Measurements from ENCODE around the gene DYNC2H1. TPM values are rescaled to one million over a fixed set of nuclear protein-coding genes. Genes with fewer than 3 reads are reported as not detected.

DYNC2H1 gene
- polyA plus RNA-seq, 3 donors from 2014 or later: 0.93 to 2.0 (median 1.0) TPM

DNA sequence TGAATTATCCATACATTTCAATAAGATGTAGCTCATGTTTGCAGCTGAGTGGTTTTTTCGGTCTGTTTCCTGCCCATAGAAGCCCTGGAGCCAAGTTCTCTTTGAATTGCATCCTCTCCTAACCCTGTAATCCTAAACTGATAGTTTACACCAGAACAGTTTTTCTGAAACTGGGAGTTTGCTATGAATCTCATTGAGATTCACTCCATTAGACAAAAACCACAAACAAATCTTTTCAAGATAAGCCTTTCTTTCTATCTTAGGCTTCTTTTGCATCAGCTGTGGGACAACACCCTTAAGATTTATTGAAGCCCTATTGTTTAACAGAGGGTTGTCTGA, 324.8 kb downstream of the DYNC2H1 start:
- H3K27me3 Mint-ChIP-seq (ENCODE audit: low read depth in 3 of 3): peaks cover 0 to 2% (median 0%) of the 10 kb centered on the region in 3 donors
- no peak overlapping the region for H3K27ac Mint-ChIP-seq
- no peak overlapping the region for H3K4me3 Mint-ChIP-seq
- peaks cover 10 to 11% (median 11%) of the 10 kb centered on the region in 3 donors for H3K36me3 Mint-ChIP-seq
- DNase-seq: no peak
- H3K4me1 Mint-ChIP-seq: no peaks in the 10 kb centered on the region
- peaks cover 0 to 24% (median 3%) of the 10 kb centered on the region in 6 donors for H3K9me3 Mint-ChIP-seq

DNA sequence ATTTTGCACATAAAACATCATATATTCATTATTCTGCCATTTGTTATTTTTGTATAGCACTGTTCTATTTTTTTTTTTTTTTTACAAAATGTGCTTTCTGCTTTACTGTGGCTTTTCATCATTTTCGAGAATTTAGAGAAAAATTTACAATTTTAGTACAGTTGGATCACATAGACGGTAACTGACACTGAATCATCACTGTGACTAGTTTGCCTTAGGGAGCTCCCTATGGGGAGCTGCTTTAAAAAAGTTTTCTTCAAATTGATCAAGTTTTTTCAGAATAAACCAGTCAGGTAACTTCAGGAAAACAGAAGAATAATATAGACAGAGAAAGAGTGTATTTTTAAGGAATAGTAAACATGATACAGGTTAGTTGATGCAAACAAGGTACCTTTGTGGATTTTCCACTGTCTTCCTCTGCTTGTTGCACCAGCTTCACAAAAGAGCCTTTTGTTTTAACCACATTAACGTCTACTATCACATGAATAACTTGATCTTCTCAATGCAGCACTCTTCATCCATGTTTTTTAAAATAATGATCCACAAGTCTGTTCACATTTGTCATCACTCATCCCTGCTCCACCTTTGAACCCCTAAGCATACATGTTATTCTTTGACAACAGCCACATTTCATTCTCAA, 327.0 kb downstream of the DYNC2H1 start:
- H3K4me1 Mint-ChIP-seq: no peaks in the 10 kb centered on the region
- H3K9me3 Mint-ChIP-seq: peaks cover 0 to 8% (median 2%) of the 10 kb centered on the region in 6 donors
- H3K4me3 Mint-ChIP-seq: no peak overlapping the region
- H3K27me3 Mint-ChIP-seq (ENCODE audit: low read depth in 3 of 3): no peaks in the 10 kb centered on the region
- DNase-seq: no peak
- peaks cover 10 to 18% (median 11%) of the 10 kb centered on the region in 3 donors for H3K36me3 Mint-ChIP-seq
- H3K27ac Mint-ChIP-seq: no peak overlapping the region

GRCh38 chr11:103441021-103441420, 331.8 kb downstream of the DYNC2H1 start:
- H3K4me3 Mint-ChIP-seq: no peak overlapping the region
- no peaks in the 10 kb centered on the region for H3K4me1 Mint-ChIP-seq
- DNase-seq: no peak
- peaks cover 10 to 18% (median 11%) of the 10 kb centered on the region in 3 donors for H3K36me3 Mint-ChIP-seq
- H3K27ac Mint-ChIP-seq: no peak overlapping the region
- H3K9me3 Mint-ChIP-seq: peaks cover 0 to 8% (median under 1%) of the 10 kb centered on the region in 6 donors
- peaks cover 0 to 1% (median 0%) of the 10 kb centered on the region in 3 donors for H3K27me3 Mint-ChIP-seq (ENCODE audit: low read depth in 3 of 3)

- H3K4me1 Mint-ChIP-seq: no peaks in the 10 kb centered on the region
- H3K9me3 Mint-ChIP-seq: peaks cover 0 to 6% (median under 1%) of the 10 kb centered on the region in 6 donors
- H3K36me3 Mint-ChIP-seq: no peaks in the 10 kb centered on the region
- no peak overlapping the region for H3K4me3 Mint-ChIP-seq
- H3K27me3 Mint-ChIP-seq (ENCODE audit: low read depth in 3 of 3): peaks cover 0 to 1% (median 0%) of the 10 kb centered on the region in 3 donors
- no peak overlapping the region for H3K27ac Mint-ChIP-seq
- no peak for DNase-seq
These were observed 339.7 kb downstream of the DYNC2H1 start for GRCh38 chr11:103448966-103449365.

GRCh38 chr11:103450241-103450640, 341.0 kb downstream of the DYNC2H1 start:
- no peak overlapping the region for H3K27ac Mint-ChIP-seq

GRCh38 chr11:103453126-103453525, 343.9 kb downstream of the DYNC2H1 start:
- no peak for DNase-seq
- Mint-ChIP-seq H3K4me3 (no peak overlapping the region), H3K27ac (no peak overlapping the region)

More at GRCh38 chr11:103450241-103450640, 341.0 kb downstream of the DYNC2H1 start:
- Mint-ChIP-seq H3K9me3 (peaks cover 0 to 6% (median 0%) of the 10 kb centered on the region in 6 donors), H3K4me3 (no peak overlapping the region), H3K36me3 (no peaks in the 10 kb centered on the region), H3K27me3 (ENCODE audit: low read depth in 3 of 3) (peaks cover 0 to 1% (median 0%) of the 10 kb centered on the region in 3 donors), H3K4me1 (no peaks in the 10 kb centered on the region)
- no peak for DNase-seq

GRCh38 chr11:103453915-103454709, 344.9 kb downstream of the DYNC2H1 start:
- DNase-seq: no peak
- Mint-ChIP-seq H3K36me3 (peaks cover 0 to 4% (median 0%) of the 10 kb centered on the region in 3 donors), H3K4me1 (no peaks in the 10 kb centered on the region), H3K27ac (no peak overlapping the region), H3K9me3 (peaks cover 0 to 1% (median 0%) of the 10 kb centered on the region in 6 donors), H3K27me3 (ENCODE audit: low read depth in 3 of 3) (no peaks in the 10 kb centered on the region), H3K4me3 (no peak overlapping the region)

More at GRCh38 chr11:103453126-103453525, 343.9 kb downstream of the DYNC2H1 start:
- H3K36me3 Mint-ChIP-seq: peaks cover 0 to 4% (median 0%) of the 10 kb centered on the region in 3 donors
- H3K27me3 Mint-ChIP-seq (ENCODE audit: low read depth in 3 of 3): no peaks in the 10 kb centered on the region
- H3K9me3 Mint-ChIP-seq: peaks cover 0 to 1% (median 0%) of the 10 kb centered on the region in 6 donors
- H3K4me1 Mint-ChIP-seq: no peaks in the 10 kb centered on the region

GRCh38 chr11:103464420-103464819, 355.2 kb downstream of the DYNC2H1 start:
- H3K27me3 Mint-ChIP-seq (ENCODE audit: low read depth in 3 of 3): no peaks in the 10 kb centered on the region
- H3K4me1 Mint-ChIP-seq: no peaks in the 10 kb centered on the region
- no peak for DNase-seq
- no peak overlapping the region for H3K27ac Mint-ChIP-seq
- peaks cover 0 to 3% (median 0%) of the 10 kb centered on the region in 6 donors for H3K9me3 Mint-ChIP-seq
- H3K36me3 Mint-ChIP-seq: peaks cover 0 to 5% (median 0%) of the 10 kb centered on the region in 3 donors
- H3K4me3 Mint-ChIP-seq: no peak overlapping the region

GRCh38 chr11:103465555-103466140, 356.4 kb downstream of the DYNC2H1 start:
- no peak for DNase-seq
- Mint-ChIP-seq H3K9me3 (peaks cover 0 to 3% (median under 1%) of the 10 kb centered on the region in 6 donors), H3K27me3 (ENCODE audit: low read depth in 3 of 3) (no peaks in the 10 kb centered on the region), H3K27ac (no peak overlapping the region), H3K4me3 (no peak overlapping the region), H3K36me3 (peaks cover 0 to 5% (median 0%) of the 10 kb centered on the region in 3 donors), H3K4me1 (no peaks in the 10 kb centered on the region)

- peaks cover 0 to 1% (median 0%) of the 10 kb centered on the region in 3 donors for H3K27me3 Mint-ChIP-seq (ENCODE audit: low read depth in 3 of 3)
- H3K4me3 Mint-ChIP-seq: no peak overlapping the region
- peaks cover 0 to 2% (median 2%) of the 10 kb centered on the region in 6 donors for H3K9me3 Mint-ChIP-seq
- no peaks in the 10 kb centered on the region for H3K4me1 Mint-ChIP-seq
- H3K27ac Mint-ChIP-seq: no peak overlapping the region
- DNase-seq: no peak
- peaks cover 0 to 9% (median 7%) of the 10 kb centered on the region in 3 donors for H3K36me3 Mint-ChIP-seq
These were observed 362.3 kb downstream of the DYNC2H1 start for GRCh38 chr11:103471546-103471945.

DNA sequence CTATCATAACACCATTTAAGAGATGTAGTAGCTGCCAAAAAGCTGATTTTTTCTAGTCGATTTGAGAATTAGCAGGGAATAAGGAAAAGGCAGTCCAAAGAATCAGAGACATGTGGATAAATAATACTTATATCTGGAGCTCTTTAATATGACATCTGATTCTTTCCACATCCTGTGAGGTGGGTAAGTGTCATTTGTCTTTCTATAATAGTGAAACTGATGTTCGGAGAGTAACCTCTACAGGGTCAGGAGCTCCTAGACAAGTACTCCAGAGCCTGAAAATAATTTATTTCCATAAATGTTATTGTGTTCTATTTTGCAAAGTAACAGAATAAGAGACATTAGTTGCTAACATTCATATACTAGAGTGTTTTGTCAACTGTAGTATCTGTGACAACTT, 367.6 kb downstream of the DYNC2H1 start:
- H3K4me1 Mint-ChIP-seq: no peaks in the 10 kb centered on the region
- H3K27ac Mint-ChIP-seq: no peak overlapping the region
- peaks cover 0 to 5% (median 2%) of the 10 kb centered on the region in 3 donors for H3K36me3 Mint-ChIP-seq
- peaks cover 0 to 5% (median under 1%) of the 10 kb centered on the region in 6 donors for H3K9me3 Mint-ChIP-seq
- peaks cover 0 to 1% (median under 1%) of the 10 kb centered on the region in 3 donors for H3K27me3 Mint-ChIP-seq (ENCODE audit: low read depth in 3 of 3)
- no peak for DNase-seq
- H3K4me3 Mint-ChIP-seq: no peak overlapping the region

DNA sequence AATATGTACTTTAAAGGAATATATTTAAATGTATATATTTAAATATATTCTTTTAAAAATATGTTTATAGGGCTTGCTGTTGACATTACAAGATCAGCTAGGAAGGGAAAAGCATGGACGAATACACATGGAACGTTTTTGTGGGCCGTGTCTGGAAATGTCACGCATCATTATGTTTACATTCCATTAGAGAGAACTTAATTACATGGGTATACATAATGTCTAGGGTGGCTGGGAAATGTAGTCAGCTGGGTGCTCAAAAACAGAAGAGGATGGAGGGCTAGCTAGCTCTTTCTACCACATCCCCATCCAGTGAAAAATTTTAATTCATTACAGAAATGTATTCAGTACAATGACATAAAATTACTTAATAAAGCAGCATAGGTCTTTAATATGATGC, 371.2 kb downstream of the DYNC2H1 start:
- H3K27me3 Mint-ChIP-seq (ENCODE audit: low read depth in 3 of 3): peaks cover 0 to 1% (median 0%) of the 10 kb centered on the region in 3 donors

GRCh38 chr11:103483996-103484395, 374.8 kb downstream of the DYNC2H1 start:
- DNase-seq: no peak
- Mint-ChIP-seq H3K27me3 (ENCODE audit: low read depth in 3 of 3) (peaks cover 0 to 3% (median 0%) of the 10 kb centered on the region in 3 donors), H3K9me3 (peaks cover 0 to 20% (median 6%) of the 10 kb centered on the region in 6 donors), H3K4me3 (no peak overlapping the region), H3K27ac (no peak overlapping the region), H3K36me3 (peaks cover 0 to 3% (median 0%) of the 10 kb centered on the region in 3 donors), H3K4me1 (no peaks in the 10 kb centered on the region)

More for the DNA sequence above, 371.2 kb downstream of the DYNC2H1 start:
- H3K27ac Mint-ChIP-seq: no peak overlapping the region
- no peaks in the 10 kb centered on the region for H3K4me1 Mint-ChIP-seq
- peaks cover 0 to 3% (median 0%) of the 10 kb centered on the region in 3 donors for H3K36me3 Mint-ChIP-seq
- H3K4me3 Mint-ChIP-seq: no peak overlapping the region
- DNase-seq: no peak
- peaks cover 0 to 15% (median 6%) of the 10 kb centered on the region in 6 donors for H3K9me3 Mint-ChIP-seq
